SK-N-SH treated with all-trans-retinoic acid at 6 μM for 48 hours (cell line): ENCODE data around the gene ASCC1.

ENCODE experiments used
- ATAC-seq: fragments of 200-7000 bp; cut with Tn5 transposase; 3 replicates; pipeline ENCODE4 v1.9.1; 2020; ENCODE audit warnings: mild to moderate bottlenecking, moderate library complexity
- BACH2 ChIP-seq: fragments of 250-450 bp; sonication (Bioruptor Pico); IDR thresholded peaks from 2 replicates; pipeline ENCODE4 v1.9.0; 2021; ENCODE audit warnings: mild to moderate bottlenecking, borderline replicate concordance
- CSDC2 ChIP-seq: fragments of 250-450 bp; sonication (Bioruptor Pico); IDR thresholded peaks from 2 replicates; pipeline ENCODE4 v1.5.0; 2020; ENCODE audit warnings: mild to moderate bottlenecking, moderate library complexity
- GLIS3 ChIP-seq: fragments of 250-450 bp; sonication (Bioruptor Pico); IDR thresholded peaks from 2 replicates; pipeline ENCODE4 v1.5.0; 2020; ENCODE audit warnings: mild to moderate bottlenecking, moderate library complexity
- ISL1 ChIP-seq: fragments of 250-450 bp; sonication (Bioruptor Pico); IDR thresholded peaks from 2 replicates; pipeline ENCODE4 v2.1.2; 2022; ENCODE audit warnings: mild to moderate bottlenecking, moderate library complexity
- OSR1 ChIP-seq: fragments of 250-450 bp; sonication (Bioruptor Pico); IDR thresholded peaks from 2 replicates; pipeline ENCODE4 v1.8.0; 2022; ENCODE audit warnings: moderate library complexity, mild to moderate bottlenecking, inconsistent platforms
- PPARA ChIP-seq: fragments of 250-450 bp; sonication (Bioruptor Pico); IDR thresholded peaks from 2 replicates; pipeline ENCODE4 v1.5.0; 2020; ENCODE audit warnings: mild to moderate bottlenecking, borderline replicate concordance
- RARB ChIP-seq: fragments of 250-450 bp; sonication (Bioruptor Pico); IDR thresholded peaks from 2 replicates; pipeline ENCODE4 v1.8.0; 2021; ENCODE audit warnings: mild to moderate bottlenecking, moderate library complexity
- SNAI2 ChIP-seq: fragments of 250-450 bp; sonication (Bioruptor Pico); IDR thresholded peaks from 2 replicates; pipeline ENCODE4 v1.5.0; 2020; ENCODE audit warnings: mild to moderate bottlenecking, moderate library complexity
- TCF4 ChIP-seq: fragments of 250-450 bp; sonication (Bioruptor Pico); IDR thresholded peaks from 2 replicates; pipeline ENCODE4 v1.8.0; 2021; ENCODE audit warnings: mild to moderate bottlenecking, moderate library complexity, borderline replicate concordance
- TOX ChIP-seq: fragments of 250-450 bp; sonication (Bioruptor Pico); IDR thresholded peaks from 2 replicates; pipeline ENCODE4 v1.8.0; 2021; ENCODE audit warnings: mild to moderate bottlenecking, moderate library complexity, borderline replicate concordance
- ZC3H10 ChIP-seq: fragments of 250-450 bp; sonication (Bioruptor Pico); IDR thresholded peaks from 2 replicates; pipeline ENCODE4 v1.5.1; 2021; ENCODE audit warnings: mild to moderate bottlenecking, moderate library complexity
- ZFP3 ChIP-seq: fragments of 250-450 bp; sonication (Bioruptor Pico); IDR thresholded peaks from 2 replicates; pipeline ENCODE4 v1.5.0; 2020; ENCODE audit warnings: mild to moderate bottlenecking, moderate library complexity
- ZNF565 ChIP-seq: fragments of 450-650 bp; formaldehyde crosslinking; conservative IDR thresholded peaks from 2 replicates; pipeline ENCODE4 v1.5.0; 2020; ENCODE audit warnings: low read depth, mild to moderate bottlenecking, moderate library complexity
- ZNF70 ChIP-seq: fragments of 450-650 bp; formaldehyde crosslinking; IDR thresholded peaks from 2 replicates; pipeline ENCODE4 v1.5.0; 2020; ENCODE audit warnings: mild to moderate bottlenecking, moderate library complexity
- ZNF8 ChIP-seq: fragments of 450-650 bp; formaldehyde crosslinking; IDR thresholded peaks from 2 replicates; pipeline ENCODE4 v1.5.0; 2020; ENCODE audit warnings: mild to moderate bottlenecking, moderate library complexity
- TF ChIP-seq, protein P1 (sequence below): fragments of 250-450 bp; sonication (Bioruptor Pico); IDR thresholded peaks from 2 replicates; pipeline ENCODE4 v1.8.0; 2020; ENCODE audit warnings: mild to moderate bottlenecking, moderate library complexity, borderline replicate concordance
- TF ChIP-seq, protein P2 (sequence below): fragments of 250-450 bp; sonication (Bioruptor Pico); IDR thresholded peaks from 2 replicates; pipeline ENCODE4 v1.8.0; 2021; ENCODE audit warnings: low read depth, mild to moderate bottlenecking, moderate library complexity, borderline replicate concordance
- TF ChIP-seq, protein P3 (sequence below): fragments of 250-450 bp; sonication (Bioruptor Pico); IDR thresholded peaks from 2 replicates; pipeline ENCODE4 v1.5.1; 2021; ENCODE audit warnings: mild to moderate bottlenecking, moderate library complexity
- TF ChIP-seq, protein P4 (sequence below): fragments of 250-450 bp; sonication (Bioruptor Pico); IDR thresholded peaks from 2 replicates; pipeline ENCODE4 v1.5.0; 2020; ENCODE audit warnings: mild to moderate bottlenecking, moderate library complexity

Gene ASCC1

DNA sequence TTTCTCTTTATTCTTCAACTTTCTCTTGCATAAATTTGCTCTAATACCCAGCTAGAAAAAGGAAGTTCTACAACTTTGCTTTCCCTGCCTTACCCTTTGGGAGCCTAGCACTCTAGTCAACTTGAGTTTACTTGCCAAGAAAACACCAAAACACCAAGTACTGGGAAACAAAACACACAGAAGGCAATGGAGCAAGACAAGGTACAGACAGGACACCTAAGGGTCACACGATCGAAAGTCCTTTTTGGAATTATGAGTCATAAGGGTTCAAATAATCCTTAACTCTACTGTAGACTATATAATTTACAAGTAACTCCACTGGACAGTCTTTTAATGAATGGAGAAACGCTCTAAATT lies 42.8 kb downstream of the ASCC1 start:
- TF ChIP-seq ZNF565 (CRISPR knock-in tag) (no peak), GLIS3 (CRISPR knock-in tag) (no peak), ZC3H10 (CRISPR knock-in tag) (no peak)
- ATAC-seq, result peak; percentile 20

DNA sequence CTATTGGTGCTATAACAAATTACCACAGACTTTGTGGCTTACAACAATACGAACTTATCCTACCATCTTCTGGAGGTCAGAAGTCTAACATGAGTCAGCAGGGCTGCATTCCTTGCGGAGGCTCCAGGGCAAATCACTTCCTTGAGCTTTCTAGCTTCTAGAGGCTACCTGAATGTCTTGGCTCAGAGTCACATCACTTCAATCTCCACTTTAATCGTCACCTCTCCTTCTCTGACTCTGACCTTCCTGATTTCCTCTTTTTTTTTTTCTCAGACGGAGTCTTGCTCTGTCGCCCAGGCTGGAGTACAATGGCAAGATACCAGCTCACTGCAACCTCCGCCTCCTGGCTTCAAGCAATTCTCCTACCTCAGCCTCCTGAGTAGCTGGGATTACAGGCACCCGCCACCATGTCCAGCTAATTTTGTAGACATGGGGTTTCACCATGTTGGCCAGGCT lies 44.9 kb downstream of the ASCC1 start:
- TF ChIP-seq ZC3H10 (CRISPR knock-in tag), result peak; percentile 78; the same call in 1 of the 2 replicates
- TF ChIP-seq SNAI2, result peak; percentile 47; the same call in 1 of the 2 replicates
- TF ChIP-seq ZFP3, result peak; percentile 74; the same call in 1 of the 2 replicates
- TF ChIP-seq TCF4, result no peak
- TF ChIP-seq ISL1 (CRISPR knock-in tag), result peak; percentile 74
- 0 out of 2 replicates have a peak, but pooled peaks have one; percentile 71 for TF ChIP-seq CSDC2 (CRISPR knock-in tag)
- 0 out of 2 replicates have a peak, but pooled peaks have one; percentile 13 for TF ChIP-seq TOX (CRISPR knock-in tag)
- no peak for TF ChIP-seq OSR1
- ATAC-seq, result peak; percentile 73

DNA sequence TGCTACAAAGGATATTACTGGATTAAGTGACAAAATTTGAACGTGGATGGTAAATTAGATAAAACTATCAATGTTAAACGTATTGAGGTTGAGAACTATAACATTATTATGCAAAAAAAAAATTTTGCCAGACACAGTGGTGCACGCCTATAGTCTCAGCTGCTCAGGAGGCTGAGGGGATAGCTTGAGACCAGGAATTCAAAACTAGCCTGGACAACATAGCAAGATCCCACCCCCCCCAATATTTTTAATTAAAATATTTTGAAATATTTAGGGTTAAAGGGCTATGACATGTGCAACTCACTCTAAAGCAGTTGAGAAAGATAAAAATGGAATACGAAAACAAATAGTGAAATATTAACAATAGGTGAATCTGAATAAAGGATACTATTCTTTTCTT lies 45.3 kb downstream of the ASCC1 start:
- TF ChIP-seq TOX (CRISPR knock-in tag), result no peak
- TF ChIP-seq, protein P1, sequence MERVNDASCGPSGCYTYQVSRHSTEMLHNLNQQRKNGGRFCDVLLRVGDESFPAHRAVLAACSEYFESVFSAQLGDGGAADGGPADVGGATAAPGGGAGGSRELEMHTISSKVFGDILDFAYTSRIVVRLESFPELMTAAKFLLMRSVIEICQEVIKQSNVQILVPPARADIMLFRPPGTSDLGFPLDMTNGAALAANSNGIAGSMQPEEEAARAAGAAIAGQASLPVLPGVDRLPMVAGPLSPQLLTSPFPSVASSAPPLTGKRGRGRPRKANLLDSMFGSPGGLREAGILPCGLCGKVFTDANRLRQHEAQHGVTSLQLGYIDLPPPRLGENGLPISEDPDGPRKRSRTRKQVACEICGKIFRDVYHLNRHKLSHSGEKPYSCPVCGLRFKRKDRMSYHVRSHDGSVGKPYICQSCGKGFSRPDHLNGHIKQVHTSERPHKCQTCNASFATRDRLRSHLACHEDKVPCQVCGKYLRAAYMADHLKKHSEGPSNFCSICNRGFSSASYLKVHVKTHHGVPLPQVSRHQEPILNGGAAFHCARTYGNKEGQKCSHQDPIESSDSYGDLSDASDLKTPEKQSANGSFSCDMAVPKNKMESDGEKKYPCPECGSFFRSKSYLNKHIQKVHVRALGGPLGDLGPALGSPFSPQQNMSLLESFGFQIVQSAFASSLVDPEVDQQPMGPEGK, result 0 out of 2 replicates have a peak, but pooled peaks have one; percentile 43
- TF ChIP-seq, all 23 proteins: peak for 1
- ATAC-seq, result no peak

DNA sequence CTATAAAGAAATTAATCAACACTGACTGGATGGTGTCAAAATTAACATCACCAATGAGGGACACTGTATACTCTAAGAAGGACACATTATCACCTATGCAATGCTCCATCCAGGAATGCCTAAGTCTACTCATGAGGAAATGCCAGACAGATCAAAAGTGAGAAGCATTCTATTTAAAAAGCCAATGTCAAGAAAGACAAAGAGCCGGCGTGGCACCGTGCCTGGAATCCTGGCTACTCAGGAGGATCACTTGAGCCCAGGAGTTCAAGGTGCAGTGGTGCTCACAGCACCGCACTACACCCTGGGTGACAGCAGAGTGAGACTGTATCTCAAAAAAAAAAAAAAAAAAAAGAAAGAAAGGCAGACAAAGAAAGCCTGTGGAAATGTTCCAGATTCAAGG lies 45.8 kb downstream of the ASCC1 start:
- TF ChIP-seq RARB (CRISPR knock-in tag) (no peak), ISL1 (CRISPR knock-in tag) (peak; percentile 41; the same call in 1 of the 2 replicates)
- no peak for ATAC-seq

DNA sequence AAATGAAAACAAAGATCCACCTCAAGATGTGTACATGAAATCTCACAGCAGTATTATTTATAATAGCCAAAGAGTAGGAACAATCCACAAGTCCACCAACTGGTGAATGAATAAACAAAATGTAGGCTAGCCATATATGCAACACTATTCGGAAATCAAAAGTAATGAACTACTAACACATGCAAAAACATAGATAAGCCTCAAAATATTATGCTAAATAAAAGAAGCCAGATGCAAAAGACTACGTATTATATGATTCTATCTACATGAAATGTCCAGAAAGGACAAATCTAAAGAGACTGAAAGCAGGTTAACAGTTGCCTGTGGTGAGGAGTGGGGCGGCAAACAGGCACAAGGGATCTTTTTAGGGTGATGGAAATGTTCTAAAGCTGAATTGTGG lies 49.0 kb downstream of the ASCC1 start:
- ATAC-seq, result no peak

DNA sequence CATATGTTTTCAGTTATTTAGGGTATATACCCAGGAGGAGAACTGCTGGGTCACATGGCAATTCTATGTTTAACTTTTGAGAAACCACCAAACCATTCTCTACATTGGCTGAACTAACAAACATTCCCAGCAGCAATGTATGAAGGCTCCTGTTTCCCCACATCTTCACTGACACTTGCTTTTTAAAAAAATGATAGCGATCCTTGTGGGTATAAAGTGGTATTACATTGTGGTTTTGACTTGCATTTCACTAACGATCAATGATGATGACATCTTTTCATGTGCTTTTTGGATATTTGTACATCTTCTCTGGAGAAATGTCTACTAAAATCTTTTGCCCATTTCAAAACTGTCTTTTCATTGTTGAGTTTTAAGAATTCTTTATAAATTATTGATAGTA lies 51.5 kb downstream of the ASCC1 start:
- TF ChIP-seq TOX (CRISPR knock-in tag) (no peak), PPARA (no peak), SNAI2 (no peak), ZNF70 (CRISPR knock-in tag) (no peak), OSR1 (no peak), ZFP3 (no peak), TCF4 (no peak), ZNF8 (CRISPR knock-in tag) (no peak), RARB (CRISPR knock-in tag) (no peak)
- TF ChIP-seq, protein P2, sequence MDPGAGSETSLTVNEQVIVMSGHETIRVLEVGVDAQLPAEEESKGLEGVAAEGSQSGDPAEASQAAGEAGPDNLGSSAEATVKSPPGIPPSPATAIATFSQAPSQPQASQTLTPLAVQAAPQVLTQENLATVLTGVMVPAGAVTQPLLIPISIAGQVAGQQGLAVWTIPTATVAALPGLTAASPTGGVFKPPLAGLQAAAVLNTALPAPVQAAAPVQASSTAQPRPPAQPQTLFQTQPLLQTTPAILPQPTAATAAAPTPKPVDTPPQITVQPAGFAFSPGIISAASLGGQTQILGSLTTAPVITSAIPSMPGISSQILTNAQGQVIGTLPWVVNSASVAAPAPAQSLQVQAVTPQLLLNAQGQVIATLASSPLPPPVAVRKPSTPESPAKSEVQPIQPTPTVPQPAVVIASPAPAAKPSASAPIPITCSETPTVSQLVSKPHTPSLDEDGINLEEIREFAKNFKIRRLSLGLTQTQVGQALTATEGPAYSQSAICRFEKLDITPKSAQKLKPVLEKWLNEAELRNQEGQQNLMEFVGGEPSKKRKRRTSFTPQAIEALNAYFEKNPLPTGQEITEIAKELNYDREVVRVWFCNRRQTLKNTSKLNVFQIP, result no peak
- TF ChIP-seq, protein P1, result no peak
- ATAC-seq, result no peak

More for the DNA sequence above, 49.0 kb downstream of the ASCC1 start:
- TF ChIP-seq, protein P3, sequence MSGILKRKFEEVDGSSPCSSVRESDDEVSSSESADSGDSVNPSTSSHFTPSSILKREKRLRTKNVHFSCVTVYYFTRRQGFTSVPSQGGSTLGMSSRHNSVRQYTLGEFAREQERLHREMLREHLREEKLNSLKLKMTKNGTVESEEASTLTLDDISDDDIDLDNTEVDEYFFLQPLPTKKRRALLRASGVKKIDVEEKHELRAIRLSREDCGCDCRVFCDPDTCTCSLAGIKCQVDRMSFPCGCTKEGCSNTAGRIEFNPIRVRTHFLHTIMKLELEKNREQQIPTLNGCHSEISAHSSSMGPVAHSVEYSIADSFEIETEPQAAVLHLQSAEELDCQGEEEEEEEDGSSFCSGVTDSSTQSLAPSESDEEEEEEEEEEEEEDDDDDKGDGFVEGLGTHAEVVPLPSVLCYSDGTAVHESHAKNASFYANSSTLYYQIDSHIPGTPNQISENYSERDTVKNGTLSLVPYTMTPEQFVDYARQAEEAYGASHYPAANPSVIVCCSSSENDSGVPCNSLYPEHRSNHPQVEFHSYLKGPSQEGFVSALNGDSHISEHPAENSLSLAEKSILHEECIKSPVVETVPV (CRISPR knock-in tag), result no peak
- TF ChIP-seq TCF4 (peak; percentile 74), OSR1 (no peak), ZNF565 (CRISPR knock-in tag) (no peak)

DNA sequence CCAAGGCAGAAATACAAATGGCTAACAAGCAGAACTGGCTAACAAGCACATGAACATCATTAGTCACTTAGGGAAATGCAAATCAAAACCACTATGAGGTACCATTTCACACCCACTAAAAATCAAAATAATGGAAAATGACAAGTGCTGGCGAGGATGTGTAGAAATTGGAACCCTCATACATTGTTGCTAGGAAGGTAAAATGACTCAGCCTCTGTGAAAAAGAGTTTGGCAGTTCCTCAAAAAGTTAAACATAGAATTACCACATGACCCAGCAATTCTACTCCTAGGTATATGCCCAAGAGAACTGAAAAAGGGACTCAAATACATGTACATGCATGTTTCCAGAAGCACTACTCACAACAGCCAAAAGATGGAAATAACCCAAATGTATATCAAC lies 53.1 kb downstream of the ASCC1 start:
- peak; percentile 90 for ATAC-seq
- TF ChIP-seq, protein P4, sequence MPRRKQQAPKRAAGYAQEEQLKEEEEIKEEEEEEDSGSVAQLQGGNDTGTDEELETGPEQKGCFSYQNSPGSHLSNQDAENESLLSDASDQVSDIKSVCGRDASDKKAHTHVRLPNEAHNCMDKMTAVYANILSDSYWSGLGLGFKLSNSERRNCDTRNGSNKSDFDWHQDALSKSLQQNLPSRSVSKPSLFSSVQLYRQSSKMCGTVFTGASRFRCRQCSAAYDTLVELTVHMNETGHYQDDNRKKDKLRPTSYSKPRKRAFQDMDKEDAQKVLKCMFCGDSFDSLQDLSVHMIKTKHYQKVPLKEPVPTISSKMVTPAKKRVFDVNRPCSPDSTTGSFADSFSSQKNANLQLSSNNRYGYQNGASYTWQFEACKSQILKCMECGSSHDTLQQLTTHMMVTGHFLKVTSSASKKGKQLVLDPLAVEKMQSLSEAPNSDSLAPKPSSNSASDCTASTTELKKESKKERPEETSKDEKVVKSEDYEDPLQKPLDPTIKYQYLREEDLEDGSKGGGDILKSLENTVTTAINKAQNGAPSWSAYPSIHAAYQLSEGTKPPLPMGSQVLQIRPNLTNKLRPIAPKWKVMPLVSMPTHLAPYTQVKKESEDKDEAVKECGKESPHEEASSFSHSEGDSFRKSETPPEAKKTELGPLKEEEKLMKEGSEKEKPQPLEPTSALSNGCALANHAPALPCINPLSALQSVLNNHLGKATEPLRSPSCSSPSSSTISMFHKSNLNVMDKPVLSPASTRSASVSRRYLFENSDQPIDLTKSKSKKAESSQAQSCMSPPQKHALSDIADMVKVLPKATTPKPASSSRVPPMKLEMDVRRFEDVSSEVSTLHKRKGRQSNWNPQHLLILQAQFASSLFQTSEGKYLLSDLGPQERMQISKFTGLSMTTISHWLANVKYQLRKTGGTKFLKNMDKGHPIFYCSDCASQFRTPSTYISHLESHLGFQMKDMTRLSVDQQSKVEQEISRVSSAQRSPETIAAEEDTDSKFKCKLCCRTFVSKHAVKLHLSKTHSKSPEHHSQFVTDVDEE, result no peak
- TF ChIP-seq OSR1 (no peak), CSDC2 (CRISPR knock-in tag) (no peak), BACH2 (CRISPR knock-in tag) (no peak), GLIS3 (CRISPR knock-in tag) (no peak), TOX (CRISPR knock-in tag) (no peak), ZNF565 (CRISPR knock-in tag) (no peak)
